ENCODE results near the gene MKNK2.

Gene MKNK2

DNA sequence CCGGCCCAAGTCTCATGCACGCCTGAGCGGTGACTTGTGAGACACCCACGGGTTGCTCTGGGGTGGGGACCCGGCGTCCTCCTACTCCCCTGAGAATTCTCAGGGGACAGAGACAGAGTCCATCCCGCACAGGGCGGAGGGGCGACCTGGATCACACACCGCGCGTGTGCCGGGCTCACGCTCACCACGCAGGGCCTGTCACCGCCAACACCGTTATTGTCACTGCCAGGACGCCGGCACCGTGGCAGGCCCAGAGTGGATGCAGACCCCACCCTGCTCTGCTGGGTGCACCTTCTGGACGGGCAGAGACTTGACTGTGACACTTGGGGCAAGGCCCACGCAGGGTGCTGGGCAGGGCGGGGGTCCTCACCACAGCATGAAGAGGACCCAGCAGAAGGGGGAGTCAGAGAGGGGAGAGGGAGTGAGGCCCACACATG, 28.8 kb upstream of the MKNK2 start:
- no peak for DNase-seq

DNA sequence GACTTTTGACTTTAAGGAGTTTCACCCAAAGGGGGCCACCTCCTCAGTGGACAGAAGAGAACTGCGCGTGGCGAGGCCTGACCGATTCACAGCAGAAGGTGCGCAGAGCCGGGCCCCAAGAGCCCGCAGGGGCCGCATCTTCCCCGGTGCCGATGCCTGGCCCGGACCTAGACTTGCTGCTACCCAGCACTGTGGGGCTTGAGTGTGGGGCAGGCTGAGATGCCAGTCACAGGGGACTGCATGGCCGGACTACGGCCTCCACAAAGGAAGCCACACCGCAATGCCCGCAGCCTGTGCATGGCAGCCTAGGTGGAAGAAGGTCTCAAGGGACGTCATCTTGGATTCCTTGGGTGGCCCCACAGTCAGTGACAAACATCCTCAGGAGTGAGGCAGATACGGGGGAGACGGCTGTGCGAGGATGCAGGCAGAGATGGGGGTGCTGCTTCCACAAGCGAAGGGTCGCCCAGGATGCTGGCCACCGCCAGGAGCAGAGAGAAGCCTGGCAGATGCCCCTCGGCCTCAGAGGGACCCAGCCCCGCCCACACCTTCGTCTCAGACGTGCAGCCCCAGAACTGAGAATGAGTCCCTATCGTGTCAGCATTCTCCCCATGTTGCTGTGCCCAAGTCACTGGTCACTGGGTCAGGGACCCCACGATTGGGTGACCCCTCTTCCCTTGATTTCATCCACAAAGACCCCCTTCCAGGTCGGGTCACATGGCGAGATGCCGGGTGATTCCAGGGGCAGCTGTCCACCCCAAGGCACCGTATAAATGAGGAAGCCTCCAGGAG, 28.2 kb upstream of the MKNK2 start:
- no peak for DNase-seq

DNA sequence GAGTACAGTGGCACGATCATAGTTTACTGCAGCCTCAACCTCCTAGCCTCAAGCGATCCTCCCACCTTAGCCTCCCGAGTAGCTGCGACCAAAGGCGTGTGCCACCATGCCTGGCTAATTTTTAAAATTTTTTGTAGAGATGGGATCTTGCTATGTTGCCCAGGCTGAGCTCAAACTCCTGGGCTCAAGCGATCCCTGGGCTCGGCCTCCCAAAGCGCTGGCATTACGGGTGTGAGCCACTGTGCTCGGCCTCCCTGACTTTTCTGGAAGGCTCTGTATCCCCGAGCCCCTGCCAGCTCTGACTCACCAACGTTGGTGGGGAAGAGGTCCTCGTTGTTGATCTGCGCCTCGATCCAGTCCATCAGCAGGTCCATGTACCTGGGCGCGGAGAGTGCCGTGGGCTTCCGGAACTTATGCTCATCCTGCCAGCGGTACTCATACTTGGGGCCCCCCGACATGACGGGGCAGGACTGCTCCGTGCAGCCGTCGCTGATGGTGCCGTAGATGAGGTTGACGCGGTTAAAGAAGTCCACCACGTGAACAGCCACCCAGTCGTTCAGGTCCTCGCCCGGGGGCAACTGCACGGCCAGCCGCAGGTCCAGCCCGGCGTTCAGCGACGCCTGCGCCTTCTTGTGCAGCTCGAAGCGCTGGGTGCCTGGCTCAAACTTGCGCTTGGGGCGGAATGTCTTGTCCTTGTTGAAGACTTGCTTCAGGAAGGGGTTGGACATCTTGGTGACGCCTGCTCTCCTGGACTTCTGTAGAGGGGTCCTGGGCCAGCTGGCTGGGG, 27.0 kb upstream of the MKNK2 start:
- DNase-seq: no peak

DNA sequence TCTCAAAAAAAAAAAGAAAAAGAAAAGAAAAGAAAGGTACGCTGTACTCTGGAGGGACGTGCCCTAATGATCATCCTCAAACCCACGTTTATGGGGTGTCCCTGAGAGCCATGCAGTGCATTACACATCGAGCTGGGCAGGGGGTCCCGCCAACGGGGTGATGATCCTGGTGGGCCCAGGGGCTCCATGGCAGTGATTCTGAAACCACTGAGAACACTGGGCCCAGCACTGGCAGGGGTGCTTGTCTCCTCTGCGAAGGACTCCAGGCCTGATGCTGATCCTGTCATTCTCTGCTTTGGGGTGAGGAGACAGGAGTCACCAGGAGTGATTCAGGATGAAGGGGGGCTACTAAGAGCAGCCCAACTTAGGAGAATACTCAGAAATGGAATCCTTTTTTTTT, 26.4 kb upstream of the MKNK2 start:
- DNase-seq: no peak

DNA sequence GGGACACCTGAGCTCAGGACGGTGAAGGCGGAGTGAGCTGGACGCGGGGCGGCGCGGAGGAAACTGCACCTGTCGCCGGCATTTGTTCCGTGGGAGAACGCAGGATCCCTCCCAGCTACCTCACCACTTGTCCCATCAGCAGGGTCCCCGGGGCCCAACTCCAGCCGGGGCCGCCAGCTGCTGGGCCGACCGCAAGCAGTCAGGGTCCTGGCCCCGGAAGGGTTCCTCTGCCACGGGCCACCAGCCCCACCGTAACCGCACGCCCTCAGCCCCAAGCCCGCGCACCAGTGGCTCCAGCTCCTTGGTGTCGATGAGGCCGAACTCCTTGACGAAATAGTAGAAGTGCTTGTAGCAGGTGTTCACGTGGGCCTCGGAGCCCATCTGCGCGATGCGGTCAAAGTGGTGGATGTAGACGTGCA, 25.5 kb upstream of the MKNK2 start:
- no peak for DNase-seq

DNA sequence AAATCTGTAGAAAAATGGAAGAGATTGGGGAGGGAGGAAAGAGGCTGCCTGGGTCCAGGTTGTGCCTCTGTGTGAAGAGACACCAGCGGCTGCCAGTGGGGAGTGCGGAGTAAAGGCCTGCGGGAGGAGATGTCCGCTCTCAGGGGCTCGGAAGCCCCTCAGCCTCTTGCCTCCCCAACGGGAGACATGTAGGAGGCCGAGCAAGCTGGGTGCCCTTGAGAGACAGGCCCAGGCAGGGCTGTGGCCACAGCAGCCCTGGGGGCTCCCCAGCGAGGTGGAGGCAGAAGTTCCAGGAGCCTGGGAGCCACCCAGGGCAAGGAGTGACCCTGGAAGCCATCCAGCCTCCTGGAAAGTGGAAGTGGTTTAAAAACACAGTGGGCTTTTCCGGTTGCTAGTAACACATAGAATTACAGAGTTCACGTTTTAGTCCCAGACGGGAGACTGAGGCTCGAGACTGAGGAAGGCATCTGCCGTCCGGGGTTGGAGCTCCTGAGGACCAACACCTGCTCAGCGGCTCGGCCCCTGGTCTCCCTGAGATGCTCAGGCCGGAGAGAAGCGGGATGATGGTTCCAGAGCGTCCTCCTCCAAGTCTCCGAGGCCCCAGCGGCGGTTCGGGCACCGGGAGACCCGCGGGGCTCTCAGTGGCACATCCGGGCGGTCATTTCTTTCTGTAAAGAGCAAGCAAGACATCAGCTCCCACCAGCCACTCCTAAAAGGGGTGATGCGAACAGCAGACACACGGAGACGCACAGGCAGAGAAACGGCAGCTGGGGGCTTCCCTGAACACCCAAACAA, 21.9 kb upstream of the MKNK2 start:
- no peak for DNase-seq

DNA sequence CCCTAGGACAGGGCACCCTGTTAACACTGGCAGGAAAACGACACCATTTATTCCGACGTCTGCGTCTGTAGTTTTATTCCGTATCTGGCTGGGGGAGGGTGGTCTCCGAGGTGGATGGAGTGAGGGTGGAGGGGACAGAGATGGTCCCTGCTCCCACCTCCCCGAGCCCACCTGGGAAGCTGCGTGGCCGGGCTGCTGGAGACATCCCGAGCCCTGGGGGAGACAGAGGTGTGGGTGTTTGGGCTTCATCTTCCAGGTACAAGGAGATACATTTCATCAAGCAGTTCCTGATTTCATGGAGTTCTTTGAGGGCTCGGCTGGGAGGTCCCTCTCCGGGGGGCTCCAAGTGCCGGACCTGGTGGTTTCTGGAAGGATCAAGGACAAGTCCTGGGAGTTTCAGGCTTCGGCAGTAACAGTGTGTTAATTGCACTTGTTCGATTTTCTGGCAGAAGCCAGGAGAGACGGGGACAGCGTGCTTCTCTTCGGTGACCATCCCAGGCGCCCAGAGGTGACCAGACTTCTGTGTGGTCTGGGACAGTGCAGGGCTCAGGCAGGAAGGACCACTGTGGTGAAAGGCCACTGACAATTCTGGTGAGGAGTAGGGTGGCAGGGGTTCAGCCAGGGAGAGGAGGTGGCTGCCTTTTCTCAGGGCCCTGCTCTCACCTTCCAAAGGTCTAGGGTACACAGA, 20.1 kb upstream of the MKNK2 start:
- no peak for DNase-seq

DNA sequence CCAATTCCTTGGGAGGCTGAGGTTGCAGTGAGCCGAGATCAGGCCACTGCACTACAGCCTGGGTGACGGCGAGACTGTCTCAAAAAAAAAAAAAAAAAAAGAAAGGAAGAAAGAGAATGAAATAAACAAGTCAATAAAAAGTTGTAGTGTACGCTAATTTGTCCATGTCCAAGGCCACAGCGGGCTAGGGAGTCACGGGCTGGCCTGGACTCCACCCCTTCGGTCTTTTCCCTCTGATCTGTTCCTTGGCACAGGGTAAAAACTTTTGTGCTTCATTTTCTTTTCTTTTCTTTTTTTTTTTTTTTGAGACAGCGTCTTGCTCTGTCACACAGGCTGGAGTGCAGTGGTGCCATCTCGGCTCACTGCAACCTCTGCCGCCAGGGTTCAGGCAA, 19.4 kb upstream of the MKNK2 start:
- DNase-seq: no peak

DNA sequence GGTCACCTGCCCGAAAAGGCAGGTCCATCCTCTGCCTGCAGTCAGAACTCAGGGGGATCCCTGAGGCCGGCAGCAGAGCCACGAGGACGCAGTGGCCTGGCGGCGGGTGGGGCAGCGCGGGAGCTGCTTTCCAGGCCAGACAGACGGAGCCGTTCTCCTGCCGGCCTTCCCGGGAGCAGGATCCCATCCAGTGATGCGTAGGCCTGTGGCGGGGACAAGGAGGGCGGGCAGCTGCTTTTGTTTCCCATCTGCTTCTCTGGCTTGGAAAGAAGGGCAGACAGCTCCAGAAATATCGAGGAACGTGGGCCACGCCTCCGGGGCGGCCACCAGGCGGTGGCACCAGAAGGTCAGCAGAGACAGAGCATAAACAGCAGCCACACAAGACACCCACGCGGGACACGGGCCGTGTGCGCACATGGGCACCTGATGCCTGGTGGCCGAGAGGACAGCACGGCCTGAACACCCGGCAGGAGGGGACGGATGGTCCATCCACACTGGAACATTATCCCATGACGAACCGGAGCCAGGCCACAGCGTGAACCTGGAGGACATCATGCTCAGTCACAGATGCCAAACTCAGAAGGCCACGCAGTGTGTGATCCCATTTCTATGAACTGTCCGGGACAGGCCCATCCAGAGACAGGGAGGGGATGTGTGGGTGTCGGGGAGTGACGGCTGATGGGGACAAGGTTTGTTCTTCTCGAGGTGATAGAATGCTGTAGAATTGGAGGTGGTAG, 13.9 kb upstream of the MKNK2 start:
- DNase-seq: no peak

DNA sequence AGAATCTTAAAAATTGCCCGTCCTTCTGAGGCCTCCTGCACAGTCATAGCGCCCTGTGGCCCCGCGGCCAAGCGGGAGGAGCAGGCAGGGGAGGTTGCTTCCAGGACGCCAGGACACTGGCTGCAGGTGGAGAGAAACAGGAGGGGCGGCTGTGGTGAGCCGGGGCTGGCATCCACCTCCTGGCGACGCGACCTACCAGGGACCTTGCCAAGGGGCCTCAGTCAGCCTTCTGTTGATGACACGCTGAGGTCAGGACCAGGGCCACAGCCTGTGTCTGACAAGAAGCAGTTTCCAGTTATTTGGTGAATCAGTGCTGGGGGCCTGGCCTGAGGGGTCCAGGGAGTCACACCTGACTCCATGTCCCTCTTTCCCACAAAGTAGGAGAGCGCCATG, 13.3 kb upstream of the MKNK2 start:
- DNase-seq: no peak

DNA sequence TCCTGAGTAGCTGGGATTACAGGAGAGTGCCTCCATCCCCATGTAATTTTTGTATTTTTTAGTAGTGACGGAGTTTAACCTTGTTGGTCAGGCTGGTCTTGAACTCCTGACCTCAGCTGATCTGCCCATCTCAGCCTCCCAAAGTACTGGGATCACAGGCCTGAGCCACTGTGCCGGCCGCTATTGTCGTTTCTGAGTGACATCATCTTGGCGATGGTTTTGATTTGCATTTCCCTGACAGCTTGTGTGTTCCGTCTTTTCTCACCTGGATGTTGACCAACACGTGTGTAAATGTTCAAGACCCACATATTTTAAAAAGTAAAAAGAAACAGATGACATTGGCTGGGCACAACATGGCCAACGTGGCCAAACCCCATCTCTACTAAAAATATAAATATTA, 12.8 kb upstream of the MKNK2 start:
- no peak for DNase-seq

DNA sequence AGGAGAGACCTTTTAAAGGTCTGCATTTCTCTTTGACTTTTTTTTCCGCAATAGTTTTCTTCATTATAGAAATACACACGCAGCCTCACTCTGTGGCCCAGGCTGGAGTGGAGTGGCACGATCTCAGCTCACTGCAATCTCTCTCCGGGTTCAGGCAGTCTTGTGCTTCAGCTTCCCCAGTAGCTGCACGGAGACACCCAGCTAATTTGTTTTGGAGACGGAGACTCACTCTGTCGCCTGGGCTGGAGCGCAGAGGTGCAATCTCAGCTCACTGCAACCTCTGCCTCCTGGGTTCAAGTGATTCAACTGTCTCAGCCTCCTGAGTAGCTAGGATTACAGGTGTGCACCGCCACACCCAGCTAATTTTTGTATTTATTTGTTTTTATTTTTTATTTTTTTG, 11.7 kb upstream of the MKNK2 start:
- DNase-seq: no peak

DNA sequence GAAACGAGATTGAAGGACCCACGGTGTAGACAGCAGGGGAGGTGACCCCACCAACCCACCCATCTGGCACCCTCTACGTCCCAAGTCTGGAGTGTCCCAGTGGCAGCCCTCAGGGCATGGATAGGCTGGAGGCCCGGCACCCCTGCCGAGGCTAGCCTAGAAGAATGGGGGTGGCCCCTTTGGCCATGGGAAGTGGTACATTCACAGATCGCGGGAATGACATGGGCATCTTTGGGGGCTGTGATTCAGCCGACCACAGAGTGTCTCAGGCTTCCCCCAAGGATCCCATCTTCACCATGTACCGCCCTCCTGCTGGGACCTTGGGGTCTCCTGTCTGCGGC, 11.3 kb upstream of the MKNK2 start:
- DNase-seq: no peak

DNA sequence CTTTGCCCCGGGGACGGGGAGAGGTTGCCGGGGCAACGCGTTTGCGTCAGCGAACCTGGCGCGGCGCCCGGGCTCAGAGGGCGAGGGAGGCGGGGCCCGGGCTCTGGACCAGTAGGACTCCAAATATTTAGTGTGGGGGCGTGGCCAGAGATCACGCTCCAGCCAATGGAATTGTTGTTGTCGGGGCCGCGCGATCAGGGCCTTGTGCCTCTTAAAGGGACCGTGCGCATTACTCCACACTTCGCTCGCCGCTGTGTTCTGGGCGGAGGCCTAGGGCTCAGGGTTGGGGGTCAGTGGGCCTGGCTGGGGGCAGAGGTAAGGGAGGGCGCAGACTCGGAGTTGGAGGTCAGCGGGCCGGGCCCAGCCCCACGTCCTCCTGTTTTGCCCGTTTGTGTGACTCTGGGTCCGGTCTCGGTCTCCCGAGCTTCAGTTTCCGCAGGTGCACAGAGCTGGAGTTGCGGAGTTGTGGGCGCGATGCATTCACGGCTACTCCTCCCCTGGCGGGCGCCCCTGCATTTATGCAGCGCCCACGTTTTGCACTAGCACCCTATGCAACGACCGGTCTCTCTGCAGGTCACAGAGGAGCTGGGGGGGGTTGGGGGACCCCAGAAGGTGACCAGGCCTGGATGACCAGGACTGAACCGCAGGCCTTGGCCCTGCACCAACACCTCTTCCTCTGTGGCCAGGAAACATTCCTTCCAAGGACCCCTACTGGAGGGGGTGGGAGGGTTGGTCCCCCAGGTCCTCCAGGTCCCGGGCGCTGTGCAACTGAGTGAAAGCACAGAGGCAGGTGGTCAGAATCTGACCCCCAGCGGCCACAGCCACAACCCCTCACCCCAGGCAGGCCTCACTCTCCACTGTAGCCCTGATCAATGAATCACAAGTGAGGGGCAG, 10.7 kb upstream of the MKNK2 start:
- peak; percentile 99 for DNase-seq

DNA sequence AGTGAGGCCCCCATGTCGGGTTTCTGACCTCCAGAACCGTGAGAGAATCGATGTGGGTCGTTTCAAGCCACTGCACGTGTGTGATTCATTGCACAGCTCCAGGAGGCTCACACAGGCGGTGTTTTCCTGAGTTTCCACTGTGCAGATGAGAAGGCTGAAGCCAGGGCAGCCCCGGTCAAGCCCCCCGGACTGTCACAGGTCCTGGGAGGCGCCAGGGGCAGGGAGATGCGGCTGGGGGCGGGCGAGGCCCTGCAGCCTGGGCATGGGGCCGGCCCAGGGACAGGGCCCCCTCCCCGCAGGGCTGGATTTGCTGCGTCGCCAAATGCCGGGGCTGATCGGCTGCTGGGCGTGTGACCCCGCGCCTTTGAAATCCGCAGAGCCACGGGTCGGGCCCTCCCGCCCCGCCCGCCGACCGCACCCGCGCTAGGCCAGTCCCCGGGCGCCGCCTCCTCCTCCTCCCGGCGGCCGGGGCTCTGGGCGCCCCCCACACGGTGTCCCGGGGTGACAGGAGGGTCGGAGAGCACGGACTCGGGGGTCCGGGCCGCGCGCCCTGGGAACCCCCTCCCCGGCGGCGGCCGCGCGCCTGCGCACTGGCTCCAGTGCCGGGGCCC, 9.9 kb upstream of the MKNK2 start:
- DNase-seq: peak; percentile 57

DNA sequence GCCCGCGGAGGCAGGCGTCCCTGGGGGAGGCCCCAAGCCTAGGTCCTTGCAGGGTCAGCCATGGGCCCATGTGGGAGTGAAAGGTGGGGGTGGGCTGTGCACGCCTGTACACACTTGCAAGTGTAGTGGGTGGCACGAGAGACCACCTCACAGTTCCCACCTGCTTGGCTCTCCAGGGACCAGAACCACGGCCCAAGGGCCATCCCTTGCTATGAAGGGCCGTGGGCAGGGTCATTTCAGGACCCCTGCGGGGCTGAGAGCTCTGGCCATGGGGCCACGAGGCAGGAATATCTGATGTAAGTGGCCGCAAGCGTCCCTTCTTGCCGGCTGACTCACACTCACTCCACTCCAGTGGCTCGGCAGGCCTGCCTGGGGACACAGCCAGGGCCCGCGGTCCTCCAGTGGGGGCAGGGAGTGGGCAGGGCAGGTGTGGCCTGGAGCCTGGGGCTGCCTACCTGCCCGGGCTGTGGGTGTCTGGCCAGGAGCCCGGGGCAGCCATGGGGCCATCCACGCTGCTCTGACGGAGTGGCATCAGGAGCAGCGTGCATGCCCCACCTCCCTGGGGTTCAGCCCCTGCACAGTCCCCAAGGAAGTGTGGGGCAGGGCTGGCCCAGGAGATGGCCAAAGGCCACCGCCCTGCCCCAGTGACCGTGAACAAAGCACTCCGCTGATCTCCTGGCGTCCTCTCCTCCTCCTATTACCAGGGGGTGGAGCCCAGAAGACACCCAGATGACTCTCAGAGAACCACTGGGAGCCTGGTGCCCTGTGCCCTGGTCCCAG, 8.6 kb upstream of the MKNK2 start:
- no peak for DNase-seq

DNA sequence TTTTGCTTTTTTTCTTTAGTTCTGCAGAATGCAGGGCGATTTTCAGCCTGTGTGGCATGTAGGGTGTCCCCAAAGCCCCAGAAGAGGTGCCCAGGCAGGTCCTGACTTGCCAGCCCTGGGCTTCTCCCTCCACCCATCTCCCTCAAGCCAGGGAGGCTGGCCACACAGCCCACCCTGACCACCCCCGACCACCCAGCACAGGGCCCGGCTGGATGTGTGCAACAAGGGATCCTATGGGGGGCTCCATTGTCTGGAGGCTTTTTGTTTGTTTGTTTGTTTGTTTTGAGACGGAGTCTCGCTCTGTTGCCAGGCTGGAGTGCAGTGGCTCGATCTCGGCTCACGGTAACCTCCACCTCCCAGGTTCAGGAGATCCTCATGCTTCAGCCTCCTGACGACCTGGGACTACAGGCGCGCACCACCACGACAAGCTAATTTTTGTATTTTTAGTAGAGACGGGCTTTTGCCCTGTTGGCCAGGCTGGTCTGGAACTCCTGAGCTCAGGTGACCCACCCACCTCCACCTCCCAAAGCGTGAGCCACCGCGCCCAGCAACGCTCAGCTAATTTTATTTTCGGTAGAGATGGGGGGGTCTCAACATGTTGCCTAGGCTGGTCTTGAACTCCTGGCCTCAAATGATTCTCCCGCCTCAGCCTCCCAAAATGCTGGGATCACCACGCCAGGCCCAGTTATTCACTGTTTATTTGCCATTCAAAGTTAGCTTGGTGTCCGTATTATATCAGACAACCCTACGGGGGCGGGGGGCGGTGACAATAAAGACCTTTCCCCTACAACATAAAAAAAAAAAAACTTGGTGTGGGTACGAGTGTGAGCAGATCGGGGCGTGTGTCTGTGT, 7.8 kb upstream of the MKNK2 start:
- no peak for DNase-seq

DNA sequence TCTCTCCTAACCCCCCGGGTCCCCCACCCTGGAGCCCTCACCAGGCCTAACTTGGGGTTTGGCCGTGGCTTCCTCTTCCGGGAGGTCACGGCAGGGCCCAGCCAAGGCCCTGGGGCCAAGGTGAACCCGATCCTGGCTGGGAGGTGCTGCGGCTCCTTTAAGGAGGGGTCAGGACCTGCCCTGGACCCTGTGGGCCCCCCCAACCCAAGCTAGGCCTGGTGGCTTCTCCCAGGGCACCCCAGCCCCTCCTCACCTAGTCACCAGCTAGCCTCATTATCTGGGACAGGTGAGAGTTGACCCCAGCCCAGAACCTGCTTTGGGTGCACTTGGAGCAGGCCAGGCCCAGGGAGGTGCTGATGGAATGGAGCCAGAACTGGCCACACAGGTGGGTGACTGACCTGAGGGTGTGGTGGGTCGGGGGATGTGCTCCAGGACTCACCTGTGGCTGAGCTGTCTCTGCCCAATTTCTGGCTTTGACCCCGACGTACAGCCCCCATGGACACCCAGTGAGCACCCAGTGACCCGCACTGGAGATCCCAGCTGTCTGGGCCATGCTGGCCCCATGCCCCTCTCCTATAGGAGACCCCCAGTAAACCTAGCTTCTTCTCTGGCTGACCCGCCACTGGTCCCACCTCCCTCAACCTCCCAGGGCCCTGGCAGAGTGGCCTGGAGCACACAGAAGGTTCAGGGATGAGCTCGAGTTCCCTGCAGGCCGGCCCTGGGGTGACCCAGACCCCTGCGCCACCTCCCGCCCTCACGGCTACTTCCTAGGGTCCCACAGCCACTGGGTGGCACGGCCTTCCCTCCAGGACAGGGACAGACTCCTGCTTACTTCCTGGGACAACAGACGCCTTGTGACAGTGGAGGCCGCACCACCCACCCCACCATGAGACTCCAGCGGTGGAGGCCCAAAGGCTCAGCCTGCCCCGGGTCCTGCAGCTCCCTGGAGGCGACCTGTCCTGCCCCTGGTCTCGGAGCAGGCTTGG, 6.7 kb upstream of the MKNK2 start:
- no peak for DNase-seq

Measured in stimulated activated CD4-positive, alpha-beta T cell treated with anti-CD3 and anti-CD28 coated beads, Interleukin-4, amount 100 ng/mL, for 24 hours (primary cell).